ENCODE data around the gene SLC12A7.
A peak's percentile ranks its signal among the peaks of the same experiment; 100 is the strongest.

Gene SLC12A7

GRCh38 chr5:1047332-1047965 is 64.4 kb downstream of the SLC12A7 start:
- TF ChIP-seq, protein P1, sequence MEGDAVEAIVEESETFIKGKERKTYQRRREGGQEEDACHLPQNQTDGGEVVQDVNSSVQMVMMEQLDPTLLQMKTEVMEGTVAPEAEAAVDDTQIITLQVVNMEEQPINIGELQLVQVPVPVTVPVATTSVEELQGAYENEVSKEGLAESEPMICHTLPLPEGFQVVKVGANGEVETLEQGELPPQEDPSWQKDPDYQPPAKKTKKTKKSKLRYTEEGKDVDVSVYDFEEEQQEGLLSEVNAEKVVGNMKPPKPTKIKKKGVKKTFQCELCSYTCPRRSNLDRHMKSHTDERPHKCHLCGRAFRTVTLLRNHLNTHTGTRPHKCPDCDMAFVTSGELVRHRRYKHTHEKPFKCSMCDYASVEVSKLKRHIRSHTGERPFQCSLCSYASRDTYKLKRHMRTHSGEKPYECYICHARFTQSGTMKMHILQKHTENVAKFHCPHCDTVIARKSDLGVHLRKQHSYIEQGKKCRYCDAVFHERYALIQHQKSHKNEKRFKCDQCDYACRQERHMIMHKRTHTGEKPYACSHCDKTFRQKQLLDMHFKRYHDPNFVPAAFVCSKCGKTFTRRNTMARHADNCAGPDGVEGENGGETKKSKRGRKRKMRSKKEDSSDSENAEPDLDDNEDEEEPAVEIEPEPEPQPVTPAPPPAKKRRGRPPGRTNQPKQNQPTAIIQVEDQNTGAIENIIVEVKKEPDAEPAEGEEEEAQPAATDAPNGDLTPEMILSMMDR (IDR thresholded peaks at IDR 0.05; ENCODE audit: insufficient read depth, low read depth, low read length, missing control alignments) = no peak
- no peak for DNase-seq (ENCODE audit: low read depth)
- H3K4me3 ChIP-seq (ENCODE audit: low read length) = no peak overlapping the region

GRCh38 chr5:1045960-1046560 is 65.8 kb downstream of the SLC12A7 start:
- TF ChIP-seq, protein P1 (IDR thresholded peaks at IDR 0.05; ENCODE audit: insufficient read depth, low read depth, low read length, missing control alignments) = no peak
- no peak overlapping the region for H3K4me3 ChIP-seq (ENCODE audit: low read length)
- no peak for DNase-seq (ENCODE audit: low read depth)

GRCh38 chr5:1044117-1044516 is 67.7 kb downstream of the SLC12A7 start:
- TF ChIP-seq, protein P1 (IDR thresholded peaks at IDR 0.05; ENCODE audit: insufficient read depth, low read depth, low read length, missing control alignments) = no peak

GRCh38 chr5:1043327-1043726 is 68.5 kb downstream of the SLC12A7 start:
- TF ChIP-seq, protein P1 (IDR thresholded peaks at IDR 0.05; ENCODE audit: insufficient read depth, low read depth, low read length, missing control alignments) = no peak
- no peak overlapping the region for H3K4me3 ChIP-seq (ENCODE audit: low read length)
- DNase-seq (ENCODE audit: low read depth) = no peak

More at GRCh38 chr5:1044117-1044516, 67.7 kb downstream of the SLC12A7 start:
- no peak for DNase-seq (ENCODE audit: low read depth)
- no peak overlapping the region for H3K4me3 ChIP-seq (ENCODE audit: low read length)

DNA sequence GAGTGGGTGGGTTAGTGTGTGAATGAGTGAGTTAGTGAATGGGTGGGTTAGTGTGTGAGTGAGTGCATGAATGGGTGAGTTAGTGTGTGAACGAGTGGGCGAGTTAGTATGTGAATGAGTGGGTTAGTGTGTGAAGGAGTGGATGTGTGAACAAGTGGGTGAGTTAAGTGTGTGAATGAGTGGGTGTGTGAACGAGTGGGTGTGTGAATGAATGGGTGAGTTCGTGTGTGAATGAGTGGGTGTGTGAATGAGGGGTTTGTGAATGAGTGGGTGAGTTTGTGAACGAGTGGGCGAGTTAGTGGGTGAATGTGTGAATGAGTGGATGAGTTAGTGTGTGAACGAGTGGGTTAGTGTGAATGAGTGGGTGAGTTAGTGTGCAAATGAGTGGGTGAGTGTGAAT is 69.2 kb downstream of the SLC12A7 start:
- no peak for DNase-seq (ENCODE audit: low read depth)
- TF ChIP-seq, protein P1 (IDR thresholded peaks at IDR 0.05; ENCODE audit: insufficient read depth, low read depth, low read length, missing control alignments) = no peak

DNA sequence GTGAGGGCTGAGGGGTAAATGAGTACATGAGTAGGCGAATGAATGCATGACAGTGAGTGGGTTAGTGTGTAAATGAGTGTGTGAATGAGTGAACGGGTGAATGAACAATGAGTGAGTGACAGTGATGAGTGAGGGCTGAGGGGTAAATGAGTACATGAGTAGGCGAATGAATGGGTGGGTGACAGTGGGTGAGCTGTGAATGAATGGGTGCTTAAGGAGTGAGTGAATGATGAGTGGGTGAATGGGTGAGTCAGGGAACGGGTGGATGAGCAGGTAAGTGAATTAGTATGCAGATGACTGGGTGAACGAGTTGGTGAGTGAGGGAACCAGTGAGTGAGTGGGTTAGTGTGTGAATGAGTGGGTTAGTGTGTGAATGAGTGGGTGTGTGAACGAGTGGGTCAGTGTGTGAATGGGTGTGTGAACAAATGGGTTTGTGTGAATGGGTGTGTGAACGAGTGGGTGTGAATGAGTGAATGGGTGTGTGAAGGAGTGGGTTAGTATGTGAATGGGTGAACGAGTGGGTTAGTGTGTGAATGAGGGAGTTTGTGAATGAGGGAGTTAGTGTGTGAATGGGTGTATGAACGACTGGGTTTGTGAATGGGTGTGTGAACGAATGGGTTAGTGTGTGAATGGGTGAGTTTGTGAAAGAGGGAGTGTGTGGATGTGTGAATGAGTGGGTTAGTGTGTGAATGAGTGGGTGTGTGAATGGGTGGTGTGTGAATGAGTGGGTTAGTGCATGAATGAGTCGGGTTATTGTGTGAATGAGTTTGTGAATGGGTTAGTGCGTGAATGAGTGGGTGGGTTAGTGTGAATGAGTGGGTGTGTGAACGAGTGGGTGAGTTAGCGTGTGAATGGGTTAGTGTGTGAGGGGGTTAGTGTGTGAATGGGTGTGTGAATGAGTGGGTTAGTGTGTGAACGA is 70.4 kb downstream of the SLC12A7 start:
- no peak overlapping the region for H3K4me3 ChIP-seq (ENCODE audit: low read length)
- TF ChIP-seq, protein P1 (IDR thresholded peaks at IDR 0.05; ENCODE audit: insufficient read depth, low read depth, low read length, missing control alignments) = no peak
- peak; percentile 29 for DNase-seq (ENCODE audit: low read depth)

More for the DNA sequence above, 69.2 kb downstream of the SLC12A7 start:
- no peak overlapping the region for H3K4me3 ChIP-seq (ENCODE audit: low read length)
